IPS-18c (cell line): ENCODE results near the gene DEFB113.
"Not testable (repeated sequence)": the region's sequence is repeated elsewhere in the genome, so short reads cannot be mapped to it uniquely, and the experiment has no call there.

Experiments used
- H3K4me3 ChIP-seq: 2 replicates; pipeline ENCODE4 v1.7.0; 2013; ENCODE audit warnings: low read depth, mild to moderate bottlenecking, low read length, moderate library complexity; ENCODE audit not compliant: insufficient read depth
- H3K9me3 ChIP-seq: one replicate; pipeline ENCODE4 v1.6.1; 2013; ENCODE audit warnings: mild to moderate bottlenecking, low read length, moderate library complexity; ENCODE audit not compliant: control insufficient read depth, insufficient read depth

DEFB113 gene

DNA sequence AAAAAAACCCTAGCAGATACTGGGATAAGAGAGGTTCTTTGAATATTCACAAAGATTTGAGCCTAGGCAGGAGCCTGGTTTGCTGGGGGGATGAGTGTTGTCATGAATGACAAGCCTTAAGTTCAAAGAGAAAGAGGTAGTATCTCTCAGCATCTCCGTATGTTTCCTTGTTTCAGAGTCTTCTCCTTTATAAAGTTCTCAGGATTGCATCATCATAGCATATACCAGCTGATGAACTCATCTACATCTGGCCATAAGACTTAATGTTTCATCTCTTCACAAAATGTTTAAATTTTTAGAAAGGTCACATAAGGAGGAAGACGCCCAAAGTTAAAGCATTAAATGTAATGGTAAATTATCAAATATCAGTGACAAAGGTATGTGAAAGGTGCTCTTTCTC lies 22.6 kb downstream of the DEFB113 start:
- no peak overlapping the region for H3K4me3 ChIP-seq
- no peaks in the 10 kb centered on the region for H3K9me3 ChIP-seq

DNA sequence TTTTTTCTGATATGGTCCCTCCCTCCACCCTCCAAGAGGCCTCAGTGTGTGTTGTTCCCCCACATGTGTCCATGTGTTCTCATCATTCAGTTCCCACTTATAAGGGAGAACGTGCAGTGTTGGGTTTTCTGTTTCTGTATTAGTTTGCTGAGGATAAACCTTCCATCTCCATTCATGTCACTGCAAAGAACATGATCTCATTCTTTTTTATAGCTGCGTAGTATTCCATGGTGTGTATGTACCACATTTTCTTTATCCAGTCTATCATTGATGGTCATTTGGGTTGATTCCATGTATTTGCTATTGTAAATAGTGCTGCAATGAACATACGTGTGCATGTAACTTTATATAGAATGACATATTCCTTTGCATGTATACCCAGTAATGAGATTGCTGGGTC lies 25.4 kb downstream of the DEFB113 start:
- not testable (repeated sequence) for H3K9me3 ChIP-seq, H3K4me3 ChIP-seq

DNA sequence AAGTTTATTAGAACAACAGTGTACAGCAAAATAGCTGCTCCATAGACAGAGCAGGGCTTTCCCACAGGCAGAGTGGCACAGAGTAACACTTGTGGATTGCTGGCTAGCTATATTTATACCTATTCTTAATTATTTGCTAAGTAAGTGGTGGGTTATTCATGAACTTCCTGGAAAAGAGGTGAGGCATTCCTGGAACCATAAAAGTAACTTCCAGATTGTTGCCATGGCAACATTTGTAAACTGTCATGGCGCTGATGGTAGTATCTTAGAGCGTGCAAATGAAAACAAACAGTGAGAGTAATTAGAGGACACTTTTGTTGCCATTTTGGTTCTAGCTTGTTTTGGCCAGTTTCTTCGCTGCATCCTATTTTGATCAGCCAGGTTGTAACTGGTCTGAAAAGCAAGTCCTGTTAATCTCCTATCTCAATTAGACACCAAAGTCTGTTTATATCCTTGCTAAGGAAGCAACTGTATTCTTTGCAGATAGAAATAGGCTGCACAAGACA lies 29.4 kb downstream of the DEFB113 start:
- H3K4me3 ChIP-seq: no peak overlapping the region
- H3K9me3 ChIP-seq: no peaks in the 10 kb centered on the region

DNA sequence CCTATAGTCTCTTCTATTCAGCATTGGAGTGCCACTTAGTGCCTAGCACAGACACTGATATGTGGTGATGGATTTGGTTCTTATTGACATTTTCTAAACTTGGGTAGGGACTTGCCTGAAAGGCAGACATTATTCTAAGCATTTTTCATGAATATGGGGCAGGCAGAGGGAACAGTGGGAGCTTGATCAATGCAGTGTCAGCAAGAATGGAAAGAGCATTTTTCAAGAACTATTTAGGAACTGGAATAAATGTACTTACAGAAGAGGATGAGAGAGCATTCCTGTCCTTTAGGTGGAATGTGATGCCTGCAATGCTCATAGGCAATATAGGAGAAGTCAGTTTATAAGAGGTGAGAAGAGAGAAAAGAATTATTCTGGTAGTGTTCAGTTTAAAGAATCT lies 31.6 kb downstream of the DEFB113 start:
- no peaks in the 10 kb centered on the region for H3K9me3 ChIP-seq
- H3K4me3 ChIP-seq: no peak overlapping the region

DNA sequence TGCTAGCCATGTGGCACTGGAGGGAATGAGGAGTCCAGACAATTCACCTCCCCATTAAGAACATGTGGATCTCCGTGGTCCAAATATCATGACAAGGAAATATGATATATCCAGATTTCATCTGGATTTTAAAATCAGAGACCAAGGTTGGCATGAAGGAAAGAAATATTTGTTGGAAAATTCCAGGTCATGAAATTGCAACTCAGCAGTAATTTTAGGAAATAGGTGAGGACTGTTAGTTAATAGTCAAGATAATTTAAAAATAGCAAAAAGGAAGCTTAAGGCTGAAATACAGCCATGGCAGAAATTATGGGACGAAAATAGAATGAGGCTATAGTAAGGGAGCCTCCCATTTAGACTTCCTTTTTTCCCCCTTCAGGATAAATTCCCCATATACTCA lies 32.4 kb downstream of the DEFB113 start:
- H3K4me3 ChIP-seq: no peak overlapping the region
- H3K9me3 ChIP-seq: no peaks in the 10 kb centered on the region

DNA sequence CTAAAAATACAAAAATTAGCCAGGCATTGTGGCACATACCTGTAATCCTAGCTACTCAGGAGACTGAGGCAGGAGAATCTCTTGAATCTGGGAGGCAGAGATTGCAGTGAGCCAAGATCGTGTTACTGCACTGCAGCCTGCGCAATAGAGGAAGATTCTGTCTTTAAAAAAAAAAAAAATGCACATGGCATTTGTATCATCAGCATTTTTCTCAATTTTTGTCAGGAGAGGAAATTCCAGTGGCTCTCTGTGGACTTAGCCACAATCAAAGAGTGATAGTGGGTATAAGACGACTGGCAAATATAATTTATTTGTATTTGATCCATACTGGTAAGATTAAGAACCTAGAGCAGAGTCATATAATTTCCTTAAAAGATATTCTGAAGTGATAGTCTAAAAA lies 34.0 kb downstream of the DEFB113 start:
- no peak overlapping the region for H3K4me3 ChIP-seq
- no peaks in the 10 kb centered on the region for H3K9me3 ChIP-seq

DNA sequence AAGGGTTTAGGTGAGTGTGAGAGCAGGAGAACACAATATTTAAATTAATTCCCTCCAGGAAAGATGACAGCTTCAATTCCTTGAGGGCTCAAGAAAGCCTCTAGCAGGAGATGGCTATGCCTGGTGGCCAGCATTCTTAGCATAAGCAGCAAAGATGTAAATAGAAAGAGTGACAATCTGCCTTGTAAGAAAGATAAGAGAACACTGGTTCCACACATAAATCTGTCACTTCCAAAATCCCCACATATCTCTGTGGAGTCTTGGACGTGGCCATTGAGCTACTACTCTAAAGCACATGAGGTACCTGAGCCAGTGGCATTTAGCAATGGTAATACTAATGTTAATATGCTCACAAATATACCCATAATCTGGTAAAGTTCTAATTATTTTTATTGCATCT lies 34.7 kb downstream of the DEFB113 start:
- Histone ChIP-seq H3K4me3 (no peak overlapping the region), H3K9me3 (no peaks in the 10 kb centered on the region)

DNA sequence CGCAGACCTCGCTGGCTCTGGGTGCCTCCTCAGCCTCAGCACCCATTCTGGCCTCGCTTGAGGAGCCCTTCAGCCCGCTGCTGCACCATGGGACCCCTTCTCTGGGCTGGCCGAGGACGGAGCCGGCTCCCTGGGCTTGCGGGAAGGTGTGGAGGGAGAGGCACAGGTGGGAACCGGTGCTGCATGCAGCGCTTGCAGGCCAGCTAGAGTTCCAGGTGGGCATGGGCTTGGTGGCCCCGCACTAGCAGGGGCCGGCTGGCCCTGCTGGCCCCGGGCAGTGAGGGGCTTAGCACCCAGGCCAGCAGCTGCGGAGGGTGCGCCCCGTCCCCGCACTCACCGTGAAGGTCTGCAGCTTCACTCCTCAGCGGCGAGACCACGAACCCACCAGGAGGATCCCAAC lies 35.9 kb downstream of the DEFB113 start:
- Histone ChIP-seq H3K4me3 (no peak overlapping the region), H3K9me3 (no peaks in the 10 kb centered on the region)

DNA sequence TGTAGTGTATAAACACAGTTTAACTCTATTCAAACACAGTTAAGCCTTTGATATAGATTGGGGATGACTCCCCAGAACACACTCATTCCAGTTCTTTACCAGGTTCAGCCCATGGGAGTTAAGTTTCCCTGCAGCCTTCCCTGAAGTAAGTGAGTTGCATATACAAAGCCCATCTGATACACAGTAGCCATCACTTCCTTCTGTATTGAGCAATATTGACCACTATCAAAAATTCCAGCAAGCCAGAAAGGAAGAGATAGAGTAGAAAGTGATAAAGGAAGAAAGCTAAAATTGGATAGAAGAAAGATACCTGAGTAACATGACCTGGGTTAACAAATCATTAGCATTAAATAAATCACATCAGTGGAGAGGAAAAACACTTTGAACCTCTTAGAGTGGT lies 40.1 kb downstream of the DEFB113 start:
- no peaks in the 10 kb centered on the region for H3K9me3 ChIP-seq
- no peak overlapping the region for H3K4me3 ChIP-seq

DNA sequence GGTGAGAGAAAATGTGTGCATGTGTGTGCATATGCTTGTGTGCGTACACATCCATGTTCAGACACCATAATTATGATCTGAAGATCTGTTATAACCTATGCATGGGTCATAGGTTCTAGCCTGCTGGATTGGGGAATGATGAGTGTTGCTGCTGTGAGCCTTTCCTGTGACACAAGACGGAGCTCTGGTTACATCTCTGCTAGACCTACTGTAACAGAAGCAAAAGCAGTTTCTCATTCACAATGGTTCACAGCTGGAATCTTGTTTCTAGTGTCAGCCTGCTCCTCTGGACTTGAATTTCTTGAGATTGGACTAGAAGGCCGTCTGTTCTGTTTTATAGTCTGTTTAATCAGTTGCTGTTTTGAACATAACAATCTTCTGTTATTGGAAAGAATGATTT lies 45.6 kb downstream of the DEFB113 start:
- no peak overlapping the region for H3K4me3 ChIP-seq
- H3K9me3 ChIP-seq: no peaks in the 10 kb centered on the region

DNA sequence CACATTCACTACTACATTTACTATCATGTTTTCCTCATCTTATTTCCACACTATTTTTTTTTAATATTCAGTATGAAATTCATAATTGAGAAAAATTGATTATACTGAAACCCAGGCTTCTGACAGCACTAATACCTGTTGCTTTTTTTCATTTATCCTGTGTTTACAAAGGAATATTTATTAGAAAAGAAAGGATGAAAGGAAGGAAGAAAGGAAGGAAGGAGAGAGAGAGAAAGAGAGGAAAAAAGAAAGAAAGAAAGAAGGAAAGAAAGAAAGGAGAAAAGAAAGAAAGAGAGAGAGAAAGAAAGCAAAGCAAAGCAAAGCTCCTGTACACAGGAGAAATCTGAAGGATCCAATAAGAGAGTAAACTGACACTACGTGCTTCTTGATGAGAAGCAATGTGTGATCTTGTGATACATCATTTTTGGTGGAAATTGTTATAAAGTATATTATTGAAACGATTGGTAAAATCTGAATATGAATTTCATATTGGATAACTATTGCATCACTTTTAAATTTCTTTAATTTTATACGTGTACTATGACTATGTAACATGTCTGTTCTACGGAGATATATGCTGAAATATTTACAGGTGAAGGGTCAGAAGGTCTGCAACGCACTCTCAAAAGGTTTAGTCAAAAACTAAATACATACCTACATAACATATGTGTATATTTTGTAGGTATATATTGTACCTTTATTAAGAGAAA lies 49.3 kb downstream of the DEFB113 start:
- no peaks in the 10 kb centered on the region for H3K9me3 ChIP-seq
- H3K4me3 ChIP-seq: no peak overlapping the region

DNA sequence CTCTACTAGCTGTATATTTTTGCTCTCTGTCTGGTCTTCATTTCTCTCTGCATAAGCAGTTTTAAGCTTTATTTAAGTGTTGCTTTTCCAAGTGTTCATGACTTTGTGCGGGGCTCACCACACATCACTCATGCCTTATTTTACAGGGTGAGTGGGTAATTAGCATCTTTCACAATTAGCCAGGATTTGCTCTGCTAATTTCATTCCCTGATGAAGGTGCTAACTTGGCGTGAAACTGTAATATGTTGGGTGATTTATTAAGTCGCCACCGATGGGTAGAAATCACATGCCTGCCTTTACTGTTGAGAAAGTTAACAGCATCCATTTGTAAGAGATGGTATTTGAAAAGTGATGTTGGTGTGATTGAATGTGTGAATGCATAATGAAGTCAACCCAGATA lies 50.2 kb downstream of the DEFB113 start:
- Histone ChIP-seq H3K4me3 (no peak overlapping the region), H3K9me3 (no peaks in the 10 kb centered on the region)

DNA sequence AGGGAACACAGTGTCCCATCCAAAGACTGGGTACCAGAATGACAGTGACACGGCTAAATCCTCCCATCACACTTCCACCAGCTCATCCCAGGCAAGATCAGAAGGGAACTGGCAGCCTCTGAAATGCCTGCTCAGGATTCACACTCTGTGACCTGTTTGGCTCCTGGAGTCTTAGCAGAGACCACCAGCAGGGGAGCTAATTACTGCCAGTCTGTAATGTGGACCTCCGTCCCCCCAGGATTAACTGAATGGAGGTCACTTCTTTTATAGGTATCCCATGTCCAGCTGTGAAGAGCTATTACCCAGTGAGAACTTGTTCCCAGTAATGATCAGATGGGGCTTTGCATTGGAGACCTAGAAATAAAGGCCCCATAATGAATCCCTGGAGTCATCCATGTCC lies 50.6 kb downstream of the DEFB113 start:
- Histone ChIP-seq H3K4me3 (no peak overlapping the region), H3K9me3 (no peaks in the 10 kb centered on the region)
